Measurements from ENCODE around the gene CDNF. TPM values are rescaled to one million over a fixed set of nuclear protein-coding genes. Genes with fewer than 3 reads are reported as not detected.

Gene CDNF
- polyA plus RNA-seq, 1 of the 3 experiments (the other 2 are of a cell fraction) = 1.2 TPM

- Histone ChIP-seq H3K9ac (no peak overlapping the region), H3K4me1 (ENCODE audit: control insufficient read depth in 1 of 2, insufficient read depth in 2 of 2, low read depth in 1 of 2, low read length in 1 of 2) (peaks cover 0 to 4% of the 10 kb centered on the region in 2 experiments; a peak in 1 of 4 replicates), H3K4me3 (ENCODE audit: low read depth in 2 of 2, low read length in 1 of 2) (no peak overlapping the region), H3K9me2 (no peaks in the 10 kb centered on the region), H3K27me3 (ENCODE audit: insufficient read depth) (no peaks in the 10 kb centered on the region), H3K79me2 (ENCODE audit: insufficient read depth) (no peaks in the 10 kb centered on the region; the same call in 1 of the 2 replicates), H3F3A (replicated peaks; ENCODE audit: insufficient read depth) (no peaks in the 10 kb centered on the region), H3K36me3 (replicated peaks in 1 of 2; ENCODE audit: control insufficient read depth in 1 of 2, insufficient read depth in 2 of 2, low read length in 1 of 2) (no peaks in the 10 kb centered on the region), H3K9me3 (no peaks in the 10 kb centered on the region), H2AFZ (ENCODE audit: low read depth) (no peak overlapping the region), H3K4me2 (no peak overlapping the region), H4K20me1 (ENCODE audit: insufficient read depth) (no peaks in the 10 kb centered on the region), H3K27ac (ENCODE audit: low read depth in 2 of 2, low read length in 1 of 2) (no peak overlapping the region)
- DNase-seq = no peak
- POLR2A ChIA-PET = no interaction called here
- CTCF ChIA-PET = interaction anchor here (1.4 kb wide), 1 partner anchor 296 kb away, joined by 3 read pairs; no protein-coding TSS in a partner anchor
- 63% methylated on average over 3 of the region's 3 CpGs for WGBS (ENCODE audit: low lambda C conversion rate)
- TF ChIP-seq GABPA (IDR thresholded peaks at IDR 0.05; ENCODE audit: low read depth) (no peak), JUND (IDR thresholded peaks at IDR 0.05) (no peak), YY1 (IDR thresholded peaks at IDR 0.05; ENCODE audit: low read depth) (no peak), EP300 (IDR thresholded peaks at IDR 0.05; ENCODE audit: borderline replicate concordance in 1 of 2, low read depth in 1 of 2, low read length in 1 of 2) (no peak), SMC3 (IDR thresholded peaks at IDR 0.05; ENCODE audit: low read depth, low read length) (no peak), MAX (IDR thresholded peaks at IDR 0.05; ENCODE audit: low read depth) (no peak), TEAD4 (IDR thresholded peaks at IDR 0.05; ENCODE audit: borderline replicate concordance, insufficient read depth) (no peak)
Observed at GRCh38 chr10:14833106-14833505, 4.7 kb downstream of the CDNF start.

- Histone ChIP-seq H4K20me1 (ENCODE audit: insufficient read depth) (no peaks in the 10 kb centered on the region), H3K36me3 (replicated peaks in 1 of 2; ENCODE audit: control insufficient read depth in 1 of 2, insufficient read depth in 2 of 2, low read length in 1 of 2) (no peaks in the 10 kb centered on the region), H3K9ac (no peak overlapping the region), H3F3A (replicated peaks; ENCODE audit: insufficient read depth) (no peaks in the 10 kb centered on the region), H3K4me3 (ENCODE audit: low read depth in 2 of 2, low read length in 1 of 2) (no peak overlapping the region), H3K27me3 (ENCODE audit: insufficient read depth) (no peaks in the 10 kb centered on the region; the same call in 1 of the 2 replicates), H3K9me3 (no peaks in the 10 kb centered on the region), H3K27ac (ENCODE audit: low read depth in 2 of 2, low read length in 1 of 2) (no peak overlapping the region), H2AFZ (ENCODE audit: low read depth) (no peak overlapping the region), H3K79me2 (ENCODE audit: insufficient read depth) (no peaks in the 10 kb centered on the region), H3K4me2 (no peak overlapping the region), H3K9me2 (no peaks in the 10 kb centered on the region), H3K4me1 (ENCODE audit: control insufficient read depth in 1 of 2, insufficient read depth in 2 of 2, low read depth in 1 of 2, low read length in 1 of 2) (peaks cover 0 to 5% of the 10 kb centered on the region in 2 experiments; a peak in 1 of 4 replicates)
- POLR2A ChIA-PET = no interaction called here
- no peak for DNase-seq
- 33% methylated on average over 1 of the region's 1 CpG for WGBS (ENCODE audit: low lambda C conversion rate)
- CTCF ChIA-PET = interaction anchor here (1.0 kb wide), 1 partner anchor 11 kb away, joined by 4 read pairs; the partner anchor contains the start of gene CDNF
- TF ChIP-seq TAF1 (IDR thresholded peaks at IDR 0.05; ENCODE audit: borderline replicate concordance, low read depth, low read length) (no peak), USF2 (IDR thresholded peaks at IDR 0.05; ENCODE audit: borderline replicate concordance, low read depth, low read length) (no peak), EZH2phosphoT487 (IDR thresholded peaks at IDR 0.05; ENCODE audit: borderline replicate concordance, low read depth) (no peak), FOSL2 (IDR thresholded peaks at IDR 0.05; ENCODE audit: borderline replicate concordance, low read depth) (no peak), SIN3A (IDR thresholded peaks at IDR 0.05; ENCODE audit: borderline replicate concordance, low read depth, low read length) (no peak), ELF1 (IDR thresholded peaks at IDR 0.05) (no peak), RCOR1 (IDR thresholded peaks at IDR 0.05; ENCODE audit: low read length) (no peak), MXI1 (IDR thresholded peaks at IDR 0.05; ENCODE audit: low read depth, low read length) (no peak), GABPA (IDR thresholded peaks at IDR 0.05; ENCODE audit: low read depth) (no peak)
Observed at GRCh38 chr10:14826076-14826829, 11.6 kb downstream of the CDNF start.
